K562 (cell line): ENCODE measurements around the gene LPIN1. TPM values are rescaled to one million over a fixed set of nuclear protein-coding genes. Genes with fewer than 3 reads are reported as not detected.
"Not testable (repeated sequence)": the region's sequence is repeated elsewhere in the genome, so short reads cannot be mapped to it uniquely, and the experiment has no call there.

ENCODE experiments used
- ATAC-seq: fragments of 200-7000 bp; cut with Tn5 transposase; 3 replicates; pipeline ENCODE4 v1.9.1; 2020; ENCODE audit warnings: moderate library complexity
- BruUV-seq: library from RNA; stranded (reverse); fragments of 400-500 nt; replicated peaks from 2 replicates; lab custom pipeline; 2021; lab: Mats Ljungman, UMichigan
- CTCF ChIA-PET: fragments of 300-600 bp; formaldehyde crosslinking; extraction: SDS; loops from one replicate; lab custom pipeline; 2021; ENCODE audit warnings: low intra/inter-chr PET ratio; lab: Yijun Ruan, JAX
- POLR2A ChIA-PET: fragments of 300-600, 350-650 bp; sonication (Branson Sonifier 250); formaldehyde crosslinking; extraction: SDS; loops from one replicate; lab custom pipeline; 2021; ENCODE audit warnings: antibody characterized with exemption, inconsistent platforms; lab: Yijun Ruan, JAX
- DNase-seq, 4 experiments: peaks; one replicate each; pipeline versions ENCODE4 v3.0.0 to v3.0.0-alpha.2; 2011 to 2018; ENCODE audit warnings: low spot score in 3 of 4, mixed read lengths in 3 of 4; ENCODE audit errors: extremely low read depth in 1 of 4
- FAIRE-seq: peaks from 2 replicates; lab custom pipeline; 2011; peaks lifted over from hg19 to GRCh38; lab: Jason Lieb, UNC
- H2AFZ ChIP-seq: 2 replicates; pipeline ENCODE4 v1.6.0; 2011; ENCODE audit warnings: low read depth, low read length, control low read depth, inconsistent platforms
- H3K27ac ChIP-seq: fragments of 200-600 bp; 3 replicates; pipeline ENCODE4 v1.8.0; 2011; ENCODE audit warnings: low read depth, mild to moderate bottlenecking, control low read depth, inconsistent platforms, low read length, moderate library complexity, mixed read lengths; ENCODE audit errors: extremely low read depth
- H3K27me3 ChIP-seq, 2 experiments: fragments of 300-600 bp in 1 of 2; 2 replicates in 1 of 2; 3 replicates in 1 of 2; pipeline versions ENCODE4 v1.6.0 to v1.8.0; 2011; ENCODE audit warnings: inconsistent platforms in 2 of 2, low read length in 2 of 2, mild to moderate bottlenecking in 1 of 2, mixed read lengths in 1 of 2, moderate library complexity in 1 of 2; ENCODE audit not compliant: control insufficient read depth in 2 of 2, insufficient read depth in 2 of 2
- H3K36me3 ChIP-seq: fragments of 300-600 bp; 3 replicates; pipeline ENCODE4 v1.8.0; 2011; ENCODE audit warnings: mild to moderate bottlenecking, low read length, inconsistent platforms; ENCODE audit not compliant: control insufficient read depth, insufficient read depth
- H3K4me1 ChIP-seq, 2 experiments: fragments of 200-600 bp in 1 of 2; replicated peaks in 1 of 2; 2 replicates in 1 of 2; 3 replicates in 1 of 2; pipeline versions ENCODE4 v1.5.1 to v1.8.0; 2011; ENCODE audit warnings: inconsistent platforms in 2 of 2, low read length in 2 of 2, mild to moderate bottlenecking in 1 of 2, mixed read lengths in 1 of 2, moderate library complexity in 1 of 2; ENCODE audit not compliant: control insufficient read depth in 2 of 2, insufficient read depth in 2 of 2
- H3K4me2 ChIP-seq: 2 replicates; pipeline ENCODE4 v1.6.1; 2011; ENCODE audit warnings: low read length, control low read depth, inconsistent platforms, mixed read lengths; ENCODE audit not compliant: insufficient read depth
- H3K4me3 ChIP-seq: fragments of 200-600 bp; sonication (generic), shearing (Covaris generic); 2 replicates; pipeline ENCODE4 v1.5.1; 2016; ENCODE audit warnings: control low read depth, inconsistent platforms
- H3K79me2 ChIP-seq: fragments of 200-600 bp; 3 replicates; pipeline ENCODE4 v1.8.0; 2011; ENCODE audit warnings: low read length, inconsistent platforms; ENCODE audit not compliant: control insufficient read depth, insufficient read depth
- H3K9ac ChIP-seq, 2 experiments: 2 replicates each; pipeline versions ENCODE4 v1.6.0 to v1.6.1; 2011; ENCODE audit warnings: low read depth in 2 of 2, low read length in 2 of 2, control low read depth in 1 of 2, inconsistent platforms in 1 of 2, mild to moderate bottlenecking in 1 of 2, mixed read lengths in 1 of 2; ENCODE audit not compliant: insufficient read depth in 1 of 2
- H3K9me1 ChIP-seq: one replicate; pipeline ENCODE4 v1.6.0; 2011; ENCODE audit warnings: inconsistent platforms, mild to moderate bottlenecking, low read length, moderate library complexity; ENCODE audit not compliant: control insufficient read depth, insufficient read depth
- H3K9me3 ChIP-seq: replicated peaks from 2 replicates; pipeline ENCODE4 v1.5.1; 2011; ENCODE audit warnings: low read depth, low read length, inconsistent platforms; ENCODE audit not compliant: control insufficient read depth, insufficient read depth
- H4K20me1 ChIP-seq: replicated peaks from 2 replicates; pipeline ENCODE4 v1.6.1; 2011; ENCODE audit warnings: low read length, inconsistent platforms, mixed read lengths; ENCODE audit not compliant: control insufficient read depth, insufficient read depth
- ATF1 ChIP-seq, 2 experiments: fragments of 450-650 bp in 1 of 2; IDR thresholded peaks; 2 replicates each; pipeline ENCODE4 v1.6.1; 2016; ENCODE audit warnings: missing compliant biosample characterization in 1 of 2, missing genetic modification characterization in 1 of 2
- JUN ChIP-seq, 2 experiments: sonication (generic) in 1 of 2; formaldehyde crosslinking in 1 of 2; IDR thresholded peaks; 2 replicates each; pipeline versions ENCODE4 v1.6.1 to v1.8.0; 2012 to 2022; ENCODE audit warnings: borderline replicate concordance in 2 of 2, mild to moderate bottlenecking in 2 of 2, improper control_type of control experiment in 1 of 2, low read depth in 1 of 2, low read length in 1 of 2, missing genetic modification reagents in 1 of 2
- TCF7L2 ChIP-seq: fragments of 150-350 bp; IDR thresholded peaks from 2 replicates; pipeline ENCODE4 v1.6.1; 2016; ENCODE audit warnings: low read depth, mild to moderate bottlenecking, low read length, moderate library complexity
- ZBED1 ChIP-seq: IDR thresholded peaks from 2 replicates; pipeline ENCODE4 v1.6.1; 2014
- WGBS: fragments of 100-300 bp; shearing (Covaris generic); methylation state at CpG from one replicate; pipeline ENCODE4 v1.1.6; 2016; ENCODE audit warnings: low coverage, mixed read lengths; ENCODE audit not compliant: insufficient coverage; ENCODE audit errors: missing lambda C conversion rate; 5-methylcytosine and 5-hydroxymethylcytosine counted together
- in situ Hi-C: fragments of 300-500 bp; cut with MboI; formaldehyde crosslinking; loops from 4 replicates; pipeline ENCODE4 v1.15.0; 2018; ENCODE audit warnings: inconsistent platforms, mixed read lengths
- intact Hi-C: fragments of 100-400 bp; cut with micrococcal nuclease; formaldehyde crosslinking; loops from 2 replicates; pipeline ENCODE4 v1.14.2; 2022
- polyA plus RNA-seq, 8 experiments: library from polyadenylated mRNA; depleted of rRNA in 4 of 8; stranded (reverse) in 5 of 8; unstranded in 3 of 8; fragments of >200 nt; fragmentation: Nextera tagmentation in 2 of 8; fragmentation: Illumina TruSeq in 1 of 8; extraction: Ambion mirVana in 2 of 8; extraction: Trizol in 1 of 8; gene quantifications; 2 replicates each; pipeline versions ENCODE4 v1.2.1 to v1.2.3, GENCODE V29; 2011 to 2014; ENCODE audit warnings: inconsistent platforms in 1 of 8, missing spikeins in 1 of 8
- total RNA-seq, 7 experiments: library from RNA; depleted of rRNA in 6 of 7; stranded (reverse); fragments of >200 nt in 6 of 7; fragmentation: Illumina TruSeq in 2 of 7; extraction: Trizol in 2 of 7; gene quantifications; 2 replicates each; pipeline versions ENCODE4 v1.2.1 to v1.2.3, GENCODE V29; 2011 to 2021; ENCODE audit warnings: low replicate concordance in 1 of 7
- TF ChIP-seq, protein P1 (sequence below): sonication (generic); formaldehyde crosslinking; IDR thresholded peaks from 2 replicates; pipeline ENCODE4 v1.8.1; 2023; ENCODE audit warnings: mild to moderate bottlenecking, missing genetic modification reagents
- TF ChIP-seq, protein P2 (sequence below): sonication (generic); formaldehyde crosslinking; IDR thresholded peaks from 2 replicates; pipeline ENCODE4 v1.8.0; 2023; ENCODE audit warnings: mild to moderate bottlenecking, missing genetic modification reagents
- TF ChIP-seq, protein P3 (sequence below): fragments of 450-650 bp; IDR thresholded peaks from 2 replicates; pipeline ENCODE4 v1.6.1; 2016; ENCODE audit warnings: missing biosample characterization, missing genetic modification characterization

LPIN1 gene
- total and polyA plus RNA-seq, 9 of the 15 experiments (the other 6 are each of a cell fraction or from before 2014, with no cell fraction given): 9.2 to 84.0 (median 27.8) TPM

DNA sequence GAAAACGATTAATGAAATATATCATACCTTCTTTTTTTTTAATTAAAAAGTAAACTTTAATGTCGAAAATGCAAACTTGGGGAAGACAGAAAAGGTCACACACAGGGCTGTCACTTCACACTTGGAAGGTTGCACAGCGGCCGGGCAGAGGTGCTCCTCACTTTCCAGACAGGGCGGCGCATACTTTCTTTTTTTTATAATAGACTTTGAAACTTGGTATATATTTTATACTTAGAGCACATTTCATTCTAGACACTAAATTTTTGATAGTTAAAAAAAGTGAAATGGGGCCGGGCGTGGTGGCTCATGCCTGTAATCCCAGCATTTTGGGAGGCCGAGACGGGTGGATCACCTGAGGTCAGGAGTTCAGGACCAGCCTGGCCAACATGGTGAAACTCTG is 66.9 kb downstream of the LPIN1 start:
- 87% methylated on average over 10 of the region's 10 CpGs for WGBS
- H3K4me3 ChIP-seq, CTCF ChIA-PET, H3K9ac ChIP-seq, H3K79me2 ChIP-seq, H3K4me1 ChIP-seq, DNase-seq, H3K9me3 ChIP-seq, intact Hi-C loops, BruUV-seq, ATAC-seq, H2AFZ ChIP-seq, H3K9me1 ChIP-seq, in situ Hi-C loops, H3K27me3 ChIP-seq, H3K4me2 ChIP-seq, H3K27ac ChIP-seq, H4K20me1 ChIP-seq, FAIRE-seq: not testable (repeated sequence)
- peaks cover 60% of the 10 kb centered on the region; the same call in 2 of the 3 replicates for H3K36me3 ChIP-seq
- POLR2A ChIA-PET: interaction anchor here (0.7 kb wide), 1 partner anchor 53 kb away, joined by 3 read pairs; no protein-coding TSS in a partner anchor

DNA sequence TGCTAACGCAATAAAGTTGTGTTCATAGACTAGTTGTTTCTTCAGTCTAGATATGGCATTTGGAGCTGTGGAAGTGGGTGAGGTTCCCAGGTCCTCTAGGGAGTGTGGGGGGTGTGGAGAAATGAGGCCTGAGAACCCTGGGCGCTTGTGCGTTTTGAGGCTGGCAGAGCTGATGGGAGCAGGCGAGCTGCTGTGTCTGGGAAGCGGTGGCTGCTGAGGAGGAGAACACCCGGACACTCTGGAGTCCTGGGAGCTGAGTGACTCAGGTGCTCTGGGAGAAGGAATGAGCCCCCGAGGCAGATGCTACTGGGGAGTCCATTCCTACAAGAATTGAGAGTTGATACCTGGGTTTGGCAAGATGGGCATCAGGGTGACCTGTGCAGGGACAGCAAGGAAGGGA is 67.5 kb downstream of the LPIN1 start:
- peaks cover 59% of the 10 kb centered on the region; the same call in 2 of the 3 replicates for H3K36me3 ChIP-seq
- in situ Hi-C loops: no loop called here
- no peak overlapping the region for H2AFZ ChIP-seq
- H3K27me3 ChIP-seq: no peaks in the 10 kb centered on the region
- H3K4me3 ChIP-seq: no peak overlapping the region
- H3K27ac ChIP-seq: no peak overlapping the region
- BruUV-seq: no TSS peak
- no peak for ATAC-seq
- POLR2A ChIA-PET: interaction anchor here (0.7 kb wide), 1 partner anchor 53 kb away, joined by 3 read pairs; no protein-coding TSS in a partner anchor
- 95% methylated on average over 7 of the region's 7 CpGs for WGBS
- no peaks in the 10 kb centered on the region for H4K20me1 ChIP-seq
- FAIRE-seq: no peak
- CTCF ChIA-PET: no interaction called here
- H3K9ac ChIP-seq: no peak overlapping the region
- H3K9me1 ChIP-seq: no peaks in the 10 kb centered on the region
- intact Hi-C loops: no loop called here
- DNase-seq: no peak
- no peaks in the 10 kb centered on the region for H3K79me2 ChIP-seq
- H3K4me1 ChIP-seq: no peaks in the 10 kb centered on the region
- no peaks in the 10 kb centered on the region for H3K9me3 ChIP-seq
- no peak overlapping the region for H3K4me2 ChIP-seq
- TF ChIP-seq, protein P1, sequence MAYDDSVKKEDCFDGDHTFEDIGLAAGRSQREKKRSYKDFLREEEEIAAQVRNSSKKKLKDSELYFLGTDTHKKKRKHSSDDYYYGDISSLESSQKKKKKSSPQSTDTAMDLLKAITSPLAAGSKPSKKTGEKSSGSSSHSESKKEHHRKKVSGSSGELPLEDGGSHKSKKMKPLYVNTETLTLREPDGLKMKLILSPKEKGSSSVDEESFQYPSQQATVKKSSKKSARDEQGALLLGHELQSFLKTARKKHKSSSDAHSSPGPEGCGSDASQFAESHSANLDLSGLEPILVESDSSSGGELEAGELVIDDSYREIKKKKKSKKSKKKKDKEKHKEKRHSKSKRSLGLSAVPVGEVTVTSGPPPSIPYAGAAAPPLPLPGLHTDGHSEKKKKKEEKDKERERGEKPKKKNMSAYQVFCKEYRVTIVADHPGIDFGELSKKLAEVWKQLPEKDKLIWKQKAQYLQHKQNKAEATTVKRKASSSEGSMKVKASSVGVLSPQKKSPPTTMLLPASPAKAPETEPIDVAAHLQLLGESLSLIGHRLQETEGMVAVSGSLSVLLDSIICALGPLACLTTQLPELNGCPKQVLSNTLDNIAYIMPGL: no peak
- no peak for TF ChIP-seq ATF1 (CRISPR knock-in tag; IDR thresholded peaks at IDR 0.05)
- TF ChIP-seq ATF1 (tag; IDR thresholded peaks at IDR 0.05): no peak
- TF ChIP-seq, protein P2, sequence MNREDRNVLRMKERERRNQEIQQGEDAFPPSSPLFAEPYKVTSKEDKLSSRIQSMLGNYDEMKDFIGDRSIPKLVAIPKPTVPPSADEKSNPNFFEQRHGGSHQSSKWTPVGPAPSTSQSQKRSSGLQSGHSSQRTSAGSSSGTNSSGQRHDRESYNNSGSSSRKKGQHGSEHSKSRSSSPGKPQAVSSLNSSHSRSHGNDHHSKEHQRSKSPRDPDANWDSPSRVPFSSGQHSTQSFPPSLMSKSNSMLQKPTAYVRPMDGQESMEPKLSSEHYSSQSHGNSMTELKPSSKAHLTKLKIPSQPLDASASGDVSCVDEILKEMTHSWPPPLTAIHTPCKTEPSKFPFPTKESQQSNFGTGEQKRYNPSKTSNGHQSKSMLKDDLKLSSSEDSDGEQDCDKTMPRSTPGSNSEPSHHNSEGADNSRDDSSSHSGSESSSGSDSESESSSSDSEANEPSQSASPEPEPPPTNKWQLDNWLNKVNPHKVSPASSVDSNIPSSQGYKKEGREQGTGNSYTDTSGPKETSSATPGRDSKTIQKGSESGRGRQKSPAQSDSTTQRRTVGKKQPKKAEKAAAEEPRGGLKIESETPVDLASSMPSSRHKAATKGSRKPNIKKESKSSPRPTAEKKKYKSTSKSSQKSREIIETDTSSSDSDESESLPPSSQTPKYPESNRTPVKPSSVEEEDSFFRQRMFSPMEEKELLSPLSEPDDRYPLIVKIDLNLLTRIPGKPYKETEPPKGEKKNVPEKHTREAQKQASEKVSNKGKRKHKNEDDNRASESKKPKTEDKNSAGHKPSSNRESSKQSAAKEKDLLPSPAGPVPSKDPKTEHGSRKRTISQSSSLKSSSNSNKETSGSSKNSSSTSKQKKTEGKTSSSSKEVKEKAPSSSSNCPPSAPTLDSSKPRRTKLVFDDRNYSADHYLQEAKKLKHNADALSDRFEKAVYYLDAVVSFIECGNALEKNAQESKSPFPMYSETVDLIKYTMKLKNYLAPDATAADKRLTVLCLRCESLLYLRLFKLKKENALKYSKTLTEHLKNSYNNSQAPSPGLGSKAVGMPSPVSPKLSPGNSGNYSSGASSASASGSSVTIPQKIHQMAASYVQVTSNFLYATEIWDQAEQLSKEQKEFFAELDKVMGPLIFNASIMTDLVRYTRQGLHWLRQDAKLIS (CRISPR knock-in tag): no peak
- TF ChIP-seq, protein P3, sequence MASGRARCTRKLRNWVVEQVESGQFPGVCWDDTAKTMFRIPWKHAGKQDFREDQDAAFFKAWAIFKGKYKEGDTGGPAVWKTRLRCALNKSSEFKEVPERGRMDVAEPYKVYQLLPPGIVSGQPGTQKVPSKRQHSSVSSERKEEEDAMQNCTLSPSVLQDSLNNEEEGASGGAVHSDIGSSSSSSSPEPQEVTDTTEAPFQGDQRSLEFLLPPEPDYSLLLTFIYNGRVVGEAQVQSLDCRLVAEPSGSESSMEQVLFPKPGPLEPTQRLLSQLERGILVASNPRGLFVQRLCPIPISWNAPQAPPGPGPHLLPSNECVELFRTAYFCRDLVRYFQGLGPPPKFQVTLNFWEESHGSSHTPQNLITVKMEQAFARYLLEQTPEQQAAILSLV: no peak
- TF ChIP-seq JUN (IDR thresholded peaks at IDR 0.05; ENCODE audit: borderline replicate concordance, low read depth, low read length): no peak
- no peak for TF ChIP-seq JUN (CRISPR knock-in tag; IDR thresholded peaks at IDR 0.05; ENCODE audit: borderline replicate concordance)
- no peak for TF ChIP-seq TCF7L2
- TF ChIP-seq ZBED1: no peak
